HG03025 (cell line): ENCODE measurements around the gene TM9SF1.

Experiments
- ATAC-seq: cut with Tn5 transposase; IDR thresholded peaks from one replicate; pipeline ENCODE4 v1.9.1; 2021; ENCODE audit warnings: mild to moderate bottlenecking, moderate library complexity; ENCODE audit not compliant: unreplicated experiment, low FRiP score

The TM9SF1 gene, protein sequence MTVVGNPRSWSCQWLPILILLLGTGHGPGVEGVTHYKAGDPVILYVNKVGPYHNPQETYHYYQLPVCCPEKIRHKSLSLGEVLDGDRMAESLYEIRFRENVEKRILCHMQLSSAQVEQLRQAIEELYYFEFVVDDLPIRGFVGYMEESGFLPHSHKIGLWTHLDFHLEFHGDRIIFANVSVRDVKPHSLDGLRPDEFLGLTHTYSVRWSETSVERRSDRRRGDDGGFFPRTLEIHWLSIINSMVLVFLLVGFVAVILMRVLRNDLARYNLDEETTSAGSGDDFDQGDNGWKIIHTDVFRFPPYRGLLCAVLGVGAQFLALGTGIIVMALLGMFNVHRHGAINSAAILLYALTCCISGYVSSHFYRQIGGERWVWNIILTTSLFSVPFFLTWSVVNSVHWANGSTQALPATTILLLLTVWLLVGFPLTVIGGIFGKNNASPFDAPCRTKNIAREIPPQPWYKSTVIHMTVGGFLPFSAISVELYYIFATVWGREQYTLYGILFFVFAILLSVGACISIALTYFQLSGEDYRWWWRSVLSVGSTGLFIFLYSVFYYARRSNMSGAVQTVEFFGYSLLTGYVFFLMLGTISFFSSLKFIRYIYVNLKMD

GRCh38 chr14:24195186-24196070 is at the start of gene TM9SF1:
Gene TM9SF1, minus strand, starts transcription at chr14:24195441. Its CDS starts 422 bp downstream, at chr14:24195019.
- peak; percentile 55 for ATAC-seq

GRCh38 chr14:24243336-24243836 is 48.1 kb upstream of the TM9SF1 start:
- no peak for ATAC-seq

GRCh38 chr14:24241829-24242443 is 46.7 kb upstream of the TM9SF1 start:
- ATAC-seq = peak; percentile 70

GRCh38 chr14:24240110-24240918 is 45.1 kb upstream of the TM9SF1 start:
- ATAC-seq = no peak

- no peak for ATAC-seq
These were observed 43.3 kb upstream of the TM9SF1 start for GRCh38 chr14:24238527-24239037.

DNA sequence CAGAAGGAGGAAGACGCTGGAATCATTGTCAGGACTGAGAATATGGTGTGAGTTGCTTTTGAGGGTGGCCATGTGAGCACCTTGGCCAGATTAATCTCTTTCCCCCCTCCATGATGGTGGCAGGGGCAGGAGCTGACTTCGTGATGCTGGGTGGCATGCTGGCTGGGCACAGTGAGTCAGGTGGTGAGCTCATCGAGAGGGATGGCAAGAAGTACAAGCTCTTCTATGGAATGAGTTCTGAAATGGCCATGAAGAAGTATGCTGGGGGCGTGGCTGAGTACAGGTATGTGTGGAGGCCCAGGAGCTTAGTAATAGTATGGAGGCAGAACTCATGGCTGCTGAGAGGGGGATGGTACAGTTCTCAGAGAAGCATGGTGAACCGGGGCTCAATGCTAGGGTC is 42.9 kb upstream of the TM9SF1 start:
- no peak for ATAC-seq

GRCh38 chr14:24237463-24237955 is 42.3 kb upstream of the TM9SF1 start:
- ATAC-seq = no peak

DNA sequence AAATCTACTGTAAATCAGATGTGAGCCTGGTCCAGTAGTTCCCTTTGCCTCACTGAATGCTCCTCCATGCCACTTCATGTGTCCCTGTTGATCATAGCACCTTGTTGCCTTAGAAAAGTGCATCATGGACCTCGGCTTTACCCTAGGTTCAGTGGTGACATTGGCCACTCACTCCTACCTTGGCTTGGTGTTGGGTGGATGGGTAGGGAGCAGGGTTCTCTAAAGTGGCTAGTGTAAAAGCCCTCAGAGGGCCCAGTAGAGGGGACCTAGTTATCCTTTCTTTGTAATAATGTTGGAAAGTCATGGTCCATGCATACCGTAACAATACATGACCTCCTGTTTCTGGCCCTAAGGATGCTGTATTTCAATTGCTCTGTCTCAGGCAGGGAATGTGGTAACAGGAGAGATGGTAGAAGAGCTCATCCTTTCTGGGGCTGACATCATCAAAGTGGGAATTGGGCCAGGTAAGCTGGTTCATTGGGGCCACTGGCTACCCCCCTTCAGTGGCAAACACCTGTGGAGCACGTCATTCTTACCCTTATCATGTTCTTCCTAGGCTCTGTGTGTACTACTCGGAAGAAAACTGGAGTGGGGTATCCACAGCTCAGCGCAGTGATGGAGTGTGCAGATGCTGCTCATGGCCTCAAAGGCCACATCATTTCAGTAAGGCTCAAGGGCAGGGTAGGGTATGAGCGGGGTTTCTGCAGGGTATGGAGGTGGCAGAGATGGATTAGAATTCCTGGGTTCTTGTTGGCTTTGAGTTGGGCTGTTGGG is 41.6 kb upstream of the TM9SF1 start:
- ATAC-seq = no peak

DNA sequence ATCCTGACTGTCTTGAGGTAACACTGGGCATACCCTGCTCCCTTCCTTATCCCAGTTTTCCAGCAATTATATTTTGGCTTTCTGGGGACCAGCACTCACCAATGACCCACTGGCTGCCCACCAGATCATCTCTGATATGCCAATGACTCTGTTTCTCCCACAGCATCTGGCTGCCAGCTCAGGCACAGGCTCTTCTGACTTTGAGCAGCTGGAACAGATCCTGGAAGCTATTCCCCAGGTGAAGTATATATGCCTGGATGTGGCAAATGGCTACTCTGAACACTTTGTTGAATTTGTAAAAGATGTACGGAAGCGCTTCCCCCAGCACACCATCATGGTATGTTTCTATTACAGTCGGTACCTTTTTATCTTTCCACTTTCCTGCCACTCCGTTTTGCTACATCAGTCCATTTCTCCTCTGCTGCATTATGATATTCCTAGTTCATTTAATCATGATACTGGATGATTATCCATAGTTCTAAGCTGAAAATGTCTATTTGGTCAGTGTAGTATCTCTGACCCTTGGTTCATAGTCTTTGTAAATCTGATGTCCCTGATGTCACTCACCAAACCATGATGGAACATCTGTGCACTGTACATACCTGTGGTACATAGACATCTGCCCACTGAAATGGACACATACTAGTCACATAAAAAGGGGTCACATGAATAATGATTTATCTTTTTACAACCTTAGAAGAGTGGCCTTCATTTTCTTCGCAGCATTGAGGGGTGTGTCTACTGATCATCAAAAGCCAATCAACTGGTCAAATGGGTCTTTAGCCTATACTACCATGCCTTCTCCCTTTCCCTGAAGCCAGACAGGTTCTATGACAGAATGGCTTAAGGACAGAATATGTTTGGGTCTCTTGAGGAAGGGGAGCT is 40.8 kb upstream of the TM9SF1 start:
- no peak for ATAC-seq

GRCh38 chr14:24234095-24235005 is 39.1 kb upstream of the TM9SF1 start:
- ATAC-seq = no peak

DNA sequence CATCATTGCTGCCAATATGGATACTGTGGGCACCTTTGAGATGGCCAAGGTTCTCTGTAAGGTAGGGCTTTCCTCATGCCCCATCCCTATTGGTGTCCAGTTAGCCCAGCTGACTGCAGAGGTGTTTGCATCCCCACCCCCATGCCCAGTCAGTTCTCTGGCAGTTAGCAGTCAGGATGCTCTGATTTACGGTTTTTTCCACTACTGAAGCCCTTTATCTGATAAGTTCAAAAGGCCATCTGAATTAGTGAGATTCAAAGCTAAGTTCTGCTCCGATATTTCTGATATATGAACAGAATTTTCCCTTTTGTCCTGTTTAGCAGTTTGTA is 38.3 kb upstream of the TM9SF1 start:
- no peak for ATAC-seq

DNA sequence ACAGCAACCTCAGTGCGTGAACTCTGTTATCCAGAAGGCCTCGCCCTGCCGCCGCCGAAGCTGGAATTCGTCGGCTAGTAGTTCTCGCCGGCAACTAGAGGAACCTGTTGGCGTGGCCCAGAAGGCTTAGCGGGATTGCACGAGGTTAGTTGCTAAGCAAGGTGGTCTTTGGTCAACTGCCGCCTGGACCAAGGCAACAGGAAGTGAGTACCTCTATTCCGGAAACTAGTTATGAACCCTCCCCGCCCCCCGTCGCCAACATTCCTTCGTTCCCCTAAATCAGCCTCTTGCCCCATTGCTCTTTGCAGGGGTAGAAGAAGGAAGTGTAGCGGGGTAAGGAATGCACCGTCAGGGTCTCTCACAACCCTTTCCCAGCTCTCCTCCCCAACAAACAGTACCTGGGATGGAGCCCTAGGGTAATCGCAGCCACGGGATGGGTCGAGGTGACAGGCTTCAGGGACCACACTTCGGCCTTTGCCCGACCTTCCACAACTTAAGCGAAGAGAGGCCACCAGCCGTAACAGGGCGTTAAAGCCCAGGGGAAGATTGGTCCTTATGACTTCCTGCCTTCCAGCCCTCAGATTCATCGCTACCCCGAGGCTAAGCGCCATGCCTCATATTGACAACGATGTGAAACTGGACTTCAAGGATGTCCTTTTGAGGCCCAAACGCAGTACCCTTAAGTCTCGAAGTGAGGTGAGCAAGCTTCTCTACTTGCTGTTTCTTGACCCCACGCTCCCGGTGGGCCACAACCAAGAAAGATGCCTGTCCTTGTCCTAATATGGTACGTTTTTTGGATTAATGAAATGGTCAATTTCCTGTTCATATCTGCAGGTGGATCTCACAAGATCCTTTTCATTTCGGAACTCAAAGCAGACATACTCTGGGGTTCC is 37.6 kb upstream of the TM9SF1 start, which contains the start of gene GMPR2:
TSS of gene GMPR2 (plus strand) at position 285 of the 893 bp plus-strand sequence. CDS start at position 610, 325 bp downstream.
- ATAC-seq = peak; percentile 36

DNA sequence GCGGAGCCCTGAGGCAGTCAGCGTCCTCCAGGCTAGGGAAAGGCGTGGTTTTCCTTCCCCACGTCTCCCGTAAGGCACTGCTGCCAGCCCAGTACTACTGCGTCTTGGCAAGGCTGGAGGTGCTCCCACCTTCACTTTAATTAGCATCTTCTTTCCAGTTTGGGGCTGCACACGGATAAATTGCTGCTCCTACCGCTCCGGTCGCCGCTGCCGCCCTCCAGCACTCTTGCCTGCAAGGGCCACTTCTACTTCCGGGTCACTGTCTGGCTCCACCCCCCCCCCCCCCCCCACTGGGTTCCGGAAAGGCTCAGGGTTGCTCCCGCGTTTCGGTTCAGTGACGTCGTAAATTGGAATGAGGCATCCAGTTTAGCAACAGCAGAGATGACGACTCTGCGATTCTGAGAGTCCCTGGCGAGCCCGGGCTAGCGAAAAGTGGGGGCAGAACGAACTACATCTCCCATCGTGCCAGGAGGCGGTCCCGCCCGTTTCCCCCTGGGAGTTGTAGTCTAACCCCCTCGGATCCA is 36.9 kb upstream of the TM9SF1 start, which contains the start of gene NEDD8:
TSS of gene NEDD8 (minus strand) at position 247 of the 524 bp plus-strand sequence. CDS start at position 147, 100 bp downstream.
- peak; percentile 77 for ATAC-seq

- peak; percentile 11 for ATAC-seq
These were observed 36.3 kb upstream of the TM9SF1 start for GRCh38 chr14:24231263-24232120.
